Endometrium (tissue), 2 donors: ENCODE results near the gene ANGPTL1.

Source experiments
- FAIRE-seq: peaks from 2 replicates; lab custom pipeline; 2012; peaks lifted over from hg19 to GRCh38; lab: Jason Lieb, UNC
- donor health status: control.
- donor health status: control.

ANGPTL1 gene, protein sequence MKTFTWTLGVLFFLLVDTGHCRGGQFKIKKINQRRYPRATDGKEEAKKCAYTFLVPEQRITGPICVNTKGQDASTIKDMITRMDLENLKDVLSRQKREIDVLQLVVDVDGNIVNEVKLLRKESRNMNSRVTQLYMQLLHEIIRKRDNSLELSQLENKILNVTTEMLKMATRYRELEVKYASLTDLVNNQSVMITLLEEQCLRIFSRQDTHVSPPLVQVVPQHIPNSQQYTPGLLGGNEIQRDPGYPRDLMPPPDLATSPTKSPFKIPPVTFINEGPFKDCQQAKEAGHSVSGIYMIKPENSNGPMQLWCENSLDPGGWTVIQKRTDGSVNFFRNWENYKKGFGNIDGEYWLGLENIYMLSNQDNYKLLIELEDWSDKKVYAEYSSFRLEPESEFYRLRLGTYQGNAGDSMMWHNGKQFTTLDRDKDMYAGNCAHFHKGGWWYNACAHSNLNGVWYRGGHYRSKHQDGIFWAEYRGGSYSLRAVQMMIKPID

GRCh38 chr1:178870944-178871343 lies at the start of gene ANGPTL1:
Gene ANGPTL1 (minus strand): TSS chr1:178871077. CDS start chr1:178865776, 5,301 bp downstream.
- peak; percentile 18 for FAIRE-seq

GRCh38 chr1:178919581-178919980 lies 48.7 kb upstream of the ANGPTL1 start:
- FAIRE-seq, result no peak

DNA sequence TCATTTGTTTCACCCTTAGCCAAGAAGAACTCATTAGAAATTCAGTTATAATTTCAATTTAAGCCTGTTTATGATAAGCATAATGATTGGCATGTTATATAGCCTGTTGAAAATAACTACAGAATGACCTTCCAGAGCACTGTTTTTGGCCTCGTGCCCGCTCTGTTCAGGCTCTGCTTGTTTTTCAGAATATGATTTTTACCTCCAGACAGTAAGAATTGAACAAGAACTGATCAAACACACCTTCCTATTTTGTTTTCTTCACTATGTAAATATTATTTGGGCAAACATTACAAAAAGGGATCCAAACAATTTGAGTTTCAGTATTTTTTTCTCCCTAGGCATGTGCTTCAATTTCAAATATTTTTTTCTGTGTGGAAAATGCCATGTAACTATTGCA lies 48.1 kb upstream of the ANGPTL1 start:
- no peak for FAIRE-seq

- FAIRE-seq, result no peak
Observed at GRCh38 chr1:178918308-178918707, 47.4 kb upstream of the ANGPTL1 start.

- FAIRE-seq, result no peak
Observed at GRCh38 chr1:178916448-178917174, 45.7 kb upstream of the ANGPTL1 start.

DNA sequence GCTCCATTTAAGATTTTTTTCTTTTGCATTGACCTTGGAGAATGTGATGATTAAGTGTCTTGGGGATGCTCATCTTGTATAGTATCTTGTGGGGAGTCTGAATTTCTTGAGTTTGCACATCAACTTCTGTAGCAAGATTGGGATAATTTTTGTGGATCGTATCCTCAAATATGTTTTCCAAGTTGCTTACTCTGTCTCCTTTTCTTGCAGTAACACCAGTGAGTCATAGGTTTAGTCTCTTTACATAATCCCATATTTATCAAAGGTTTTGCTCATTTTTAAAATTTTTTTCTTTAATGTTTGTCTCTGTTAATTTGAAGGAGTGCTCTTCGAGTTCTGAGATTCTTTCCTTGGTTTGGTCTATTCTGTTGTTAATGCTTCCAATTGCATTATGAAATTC lies 41.7 kb upstream of the ANGPTL1 start:
- FAIRE-seq, result no peak

GRCh38 chr1:178910023-178910422 lies 39.1 kb upstream of the ANGPTL1 start:
- no peak for FAIRE-seq

DNA sequence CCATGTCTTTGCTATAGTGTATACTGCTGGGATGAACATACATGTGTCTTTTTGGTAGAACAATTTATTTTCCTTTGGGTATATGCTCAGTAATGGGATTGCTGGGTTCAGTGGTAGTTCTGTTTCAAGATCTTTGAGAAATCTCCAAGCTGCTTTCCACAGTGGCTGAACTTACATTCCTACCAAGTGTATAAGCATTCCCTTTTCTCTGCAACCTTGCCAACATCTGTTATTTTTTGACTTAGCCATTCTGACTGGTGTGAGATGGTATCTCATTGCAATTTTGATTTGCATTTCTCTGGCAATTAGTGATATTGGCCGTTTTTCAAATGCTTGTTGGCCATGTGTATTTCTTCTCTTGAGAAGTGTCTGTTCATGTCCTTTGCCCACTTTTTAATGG lies 37.5 kb upstream of the ANGPTL1 start:
- FAIRE-seq, result no peak

- no peak for FAIRE-seq
Observed at GRCh38 chr1:178901482-178902125, 30.7 kb upstream of the ANGPTL1 start.

GRCh38 chr1:178899402-178899801 lies 28.5 kb upstream of the ANGPTL1 start:
- FAIRE-seq, result no peak

DNA sequence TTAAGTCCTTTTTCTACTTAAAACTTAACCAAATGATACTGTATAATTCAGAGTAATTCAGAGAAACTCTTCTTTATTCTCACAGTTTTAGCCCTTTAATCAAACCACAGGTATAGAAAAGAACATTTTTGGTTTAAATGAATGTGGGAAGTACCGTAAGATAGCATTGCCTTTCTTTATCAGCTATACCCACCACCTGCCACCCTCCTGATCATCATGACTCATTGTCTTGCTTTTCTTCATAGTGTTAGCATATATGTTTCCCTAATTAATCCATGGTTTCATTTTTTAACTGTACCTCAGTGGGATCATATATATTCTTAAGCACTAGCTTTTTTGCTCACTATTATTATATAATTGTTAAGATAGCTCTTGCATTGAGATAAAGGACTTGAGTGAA lies 27.5 kb upstream of the ANGPTL1 start:
- no peak for FAIRE-seq

DNA sequence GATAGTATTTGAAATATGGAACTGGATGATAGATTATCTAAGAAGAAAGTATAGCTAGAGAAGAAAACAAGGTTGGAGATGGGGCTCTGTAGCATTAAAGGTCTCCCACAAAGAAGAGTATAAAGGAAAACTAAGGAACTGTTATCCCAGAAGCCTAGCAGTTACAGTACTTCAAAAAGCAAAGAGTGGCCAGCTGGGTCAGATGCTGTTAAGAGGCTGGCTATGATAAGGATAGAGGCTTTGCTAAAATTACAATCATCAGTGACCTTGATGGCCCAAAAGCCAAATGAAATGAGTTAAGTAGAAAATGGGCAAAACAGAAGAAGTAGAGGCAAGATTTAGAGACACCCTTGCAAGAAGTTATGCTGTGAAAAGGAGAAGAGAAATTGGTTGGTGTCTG lies 25.1 kb upstream of the ANGPTL1 start:
- FAIRE-seq, result no peak

DNA sequence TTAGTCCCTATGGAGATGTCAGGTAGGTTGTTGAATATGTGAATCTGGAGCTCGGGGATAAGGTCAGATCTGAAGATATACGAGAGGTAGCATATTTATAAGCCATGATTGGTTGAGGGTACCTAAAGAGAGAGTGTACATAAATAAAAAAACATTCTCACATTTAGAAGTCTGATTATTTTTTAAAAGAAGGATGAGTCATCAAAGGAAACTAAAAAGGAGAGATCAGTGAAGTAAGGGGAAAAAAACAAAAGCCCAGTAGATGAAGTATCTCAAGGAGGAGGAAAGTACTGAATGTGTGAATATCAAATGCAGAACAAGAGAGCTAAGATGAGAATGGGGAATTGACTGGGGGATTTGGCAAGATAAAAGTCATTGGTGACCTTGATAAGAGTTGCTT lies 15.7 kb upstream of the ANGPTL1 start:
- FAIRE-seq, result no peak

DNA sequence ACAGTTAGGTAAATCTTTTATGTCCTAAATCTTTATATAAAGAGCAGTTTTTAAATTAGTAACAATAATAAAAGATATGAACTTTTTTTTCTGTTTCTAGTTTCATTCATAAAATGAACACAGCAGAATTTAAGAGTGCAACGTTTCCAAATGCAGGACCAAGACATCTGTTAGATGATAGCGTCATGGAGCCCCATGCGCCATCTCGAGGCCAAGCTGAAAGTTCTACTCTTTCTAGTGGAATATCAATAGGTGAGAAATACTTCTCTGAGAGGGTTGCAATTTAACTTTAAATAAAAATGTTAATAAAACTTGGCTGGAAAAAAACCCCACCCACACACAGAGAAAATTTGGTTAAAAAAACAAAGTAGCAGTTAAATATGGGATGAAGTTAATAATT lies 15.0 kb upstream of the ANGPTL1 start:
- no peak for FAIRE-seq

DNA sequence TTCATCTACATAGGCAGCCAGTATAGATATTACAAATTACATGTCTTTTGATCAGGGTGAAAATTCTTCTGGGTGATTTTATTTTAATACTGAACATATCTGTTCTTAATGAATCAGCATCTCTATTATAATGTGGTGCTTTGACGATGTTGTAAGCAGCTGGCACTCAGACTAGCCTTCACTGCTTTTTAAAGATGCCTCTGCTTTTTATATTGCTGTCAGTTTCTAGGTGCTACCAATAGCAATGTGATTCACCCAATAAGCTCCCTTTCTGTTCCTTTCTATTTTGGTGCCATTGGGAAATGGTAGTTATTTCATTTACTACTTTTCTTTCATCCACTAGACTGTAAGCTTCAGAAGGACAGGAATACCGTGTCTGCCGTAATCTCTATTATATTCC lies 11.1 kb upstream of the ANGPTL1 start:
- no peak for FAIRE-seq

DNA sequence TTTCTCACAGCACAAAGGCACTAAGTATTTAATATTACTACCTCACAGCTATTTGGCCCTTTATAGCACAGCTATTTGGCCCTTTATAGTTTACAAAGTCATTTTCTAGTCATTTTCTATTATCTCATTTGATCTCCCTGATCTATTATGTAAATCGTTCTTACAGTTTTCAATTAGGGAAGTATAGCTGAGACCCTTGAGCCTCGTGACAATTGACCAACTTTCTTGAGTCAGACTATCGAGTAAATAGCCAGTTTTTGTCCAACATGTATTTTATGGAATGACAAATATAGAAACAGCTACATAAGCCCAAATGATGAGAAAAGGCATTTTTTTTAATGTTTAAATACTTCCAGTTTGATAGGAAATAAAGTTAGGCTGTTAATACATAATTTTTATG lies 7.0 kb upstream of the ANGPTL1 start:
- no peak for FAIRE-seq

DNA sequence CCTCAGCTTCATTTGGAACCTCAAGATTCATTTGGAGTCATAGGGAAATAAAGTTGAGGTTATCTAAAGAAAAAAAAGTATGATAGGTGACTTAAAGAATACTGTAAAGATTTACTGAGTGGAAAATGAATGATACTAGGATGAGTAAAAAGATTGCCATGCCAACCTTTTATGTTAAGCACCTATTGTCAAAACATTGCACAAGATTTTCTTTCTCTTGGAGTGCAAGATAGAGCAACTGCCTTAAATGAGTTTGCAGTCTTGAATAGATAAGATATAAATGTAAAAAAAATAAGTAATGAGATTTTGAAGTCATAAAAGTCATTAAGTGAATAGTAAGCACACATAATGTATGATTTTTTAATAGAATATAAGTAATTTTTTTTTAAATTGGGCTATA lies 5.1 kb upstream of the ANGPTL1 start:
- FAIRE-seq, result no peak

- no peak for FAIRE-seq
Observed at GRCh38 chr1:178874966-178875365, 4.1 kb upstream of the ANGPTL1 start.

- peak; percentile 95 for FAIRE-seq
Observed at GRCh38 chr1:178871551-178872320, 859 bp upstream of the ANGPTL1 start.

DNA sequence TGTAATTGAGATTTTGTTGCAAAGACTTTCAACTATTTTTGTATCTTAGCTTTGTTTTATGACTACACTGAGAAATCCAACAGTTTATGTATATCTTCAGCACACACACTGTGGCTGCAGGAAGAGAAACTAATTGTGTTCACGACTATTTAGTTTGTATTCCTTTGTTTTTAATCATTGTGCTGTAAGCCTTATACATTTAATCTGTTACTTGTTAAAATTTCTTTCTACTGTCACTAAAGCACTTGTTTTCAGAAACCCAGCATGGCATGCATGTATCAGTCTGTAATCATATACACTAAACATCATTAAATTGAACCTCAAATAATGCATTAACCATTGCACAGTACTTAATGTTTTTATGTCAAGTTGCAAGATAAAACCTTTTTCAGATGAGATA lies 656 bp downstream of the ANGPTL1 start:
- FAIRE-seq, result no peak

- FAIRE-seq, result no peak
Observed at GRCh38 chr1:178869119-178869697, 1.7 kb downstream of the ANGPTL1 start.

GRCh38 chr1:178868706-178869105 lies 2.2 kb downstream of the ANGPTL1 start:
- FAIRE-seq, result no peak
